Choroid plexus epithelial cell (primary cell): Measurements from ENCODE around the gene RPS6KC1.
A peak's percentile ranks its signal among the peaks of the same experiment; 100 is the strongest.
"Not testable (repeated sequence)": the region's sequence is repeated elsewhere in the genome, so short reads cannot be mapped to it uniquely, and the experiment has no call there.

Source experiments
- DNase-seq: peaks from one replicate; pipeline ENCODE4 v3.0.0-alpha.2; 2010; ENCODE audit warnings: low read depth
- H3K4me3 ChIP-seq: 2 replicates; pipeline ENCODE4 v1.5.1; 2011; ENCODE audit warnings: low read depth, mild to moderate bottlenecking, control low read depth, low read length, moderate library complexity
- TF ChIP-seq, protein P1 (sequence below): conservative IDR thresholded peaks from 2 replicates; pipeline ENCODE4 v1.5.1; 2011; ENCODE audit warnings: low read depth, mild to moderate bottlenecking, control low read depth, inconsistent platforms, low read length, moderate library complexity

The RPS6KC1 gene

GRCh38 chr1:213292614-213293013, 241.6 kb downstream of the RPS6KC1 start:
- TF ChIP-seq, protein P1, sequence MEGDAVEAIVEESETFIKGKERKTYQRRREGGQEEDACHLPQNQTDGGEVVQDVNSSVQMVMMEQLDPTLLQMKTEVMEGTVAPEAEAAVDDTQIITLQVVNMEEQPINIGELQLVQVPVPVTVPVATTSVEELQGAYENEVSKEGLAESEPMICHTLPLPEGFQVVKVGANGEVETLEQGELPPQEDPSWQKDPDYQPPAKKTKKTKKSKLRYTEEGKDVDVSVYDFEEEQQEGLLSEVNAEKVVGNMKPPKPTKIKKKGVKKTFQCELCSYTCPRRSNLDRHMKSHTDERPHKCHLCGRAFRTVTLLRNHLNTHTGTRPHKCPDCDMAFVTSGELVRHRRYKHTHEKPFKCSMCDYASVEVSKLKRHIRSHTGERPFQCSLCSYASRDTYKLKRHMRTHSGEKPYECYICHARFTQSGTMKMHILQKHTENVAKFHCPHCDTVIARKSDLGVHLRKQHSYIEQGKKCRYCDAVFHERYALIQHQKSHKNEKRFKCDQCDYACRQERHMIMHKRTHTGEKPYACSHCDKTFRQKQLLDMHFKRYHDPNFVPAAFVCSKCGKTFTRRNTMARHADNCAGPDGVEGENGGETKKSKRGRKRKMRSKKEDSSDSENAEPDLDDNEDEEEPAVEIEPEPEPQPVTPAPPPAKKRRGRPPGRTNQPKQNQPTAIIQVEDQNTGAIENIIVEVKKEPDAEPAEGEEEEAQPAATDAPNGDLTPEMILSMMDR, result no peak
- H3K4me3 ChIP-seq, result no peak overlapping the region
- no peak for DNase-seq

DNA sequence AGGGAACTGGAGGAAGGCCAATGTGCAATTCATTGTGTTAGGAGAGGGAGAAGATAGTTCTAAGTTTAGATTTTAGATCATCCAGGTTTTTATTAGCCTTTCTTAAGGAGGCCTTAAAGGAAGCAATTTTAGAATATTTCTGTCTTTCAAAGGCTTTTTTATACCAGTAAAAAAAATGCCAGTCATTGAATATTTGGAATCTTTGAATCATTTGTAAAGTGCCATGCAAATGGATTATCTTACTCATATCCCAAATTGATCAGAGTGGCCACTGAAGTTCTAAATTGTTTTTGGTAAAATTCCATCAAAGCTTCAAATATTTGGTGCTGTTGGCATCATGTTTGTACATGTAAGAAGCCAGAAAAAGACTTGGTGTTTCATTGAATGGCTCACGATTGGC, 244.8 kb downstream of the RPS6KC1 start:
- no peak for DNase-seq
- no peak overlapping the region for H3K4me3 ChIP-seq
- TF ChIP-seq, protein P1, result no peak

DNA sequence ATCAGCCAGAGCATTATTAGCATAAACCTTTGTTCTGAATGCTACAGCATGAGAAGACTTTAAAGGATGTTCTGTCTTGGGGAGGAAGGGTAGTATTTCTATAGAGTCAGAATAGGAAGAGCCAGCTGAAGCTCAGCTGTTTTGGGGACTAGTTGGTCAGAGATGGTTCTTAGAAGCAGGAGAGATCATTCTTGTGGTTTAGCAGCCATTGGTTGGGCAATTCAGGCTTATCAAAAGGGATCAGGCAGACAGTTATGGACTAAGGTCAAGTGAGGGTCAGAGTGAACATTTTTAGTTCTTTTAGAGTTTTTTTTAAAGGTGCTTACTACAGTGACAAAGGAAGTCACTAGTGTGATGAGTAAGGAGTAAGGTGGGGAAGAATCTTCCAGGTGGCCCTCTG, 245.5 kb downstream of the RPS6KC1 start:
- peak; percentile 27 for DNase-seq
- TF ChIP-seq, protein P1, result no peak
- no peak overlapping the region for H3K4me3 ChIP-seq

DNA sequence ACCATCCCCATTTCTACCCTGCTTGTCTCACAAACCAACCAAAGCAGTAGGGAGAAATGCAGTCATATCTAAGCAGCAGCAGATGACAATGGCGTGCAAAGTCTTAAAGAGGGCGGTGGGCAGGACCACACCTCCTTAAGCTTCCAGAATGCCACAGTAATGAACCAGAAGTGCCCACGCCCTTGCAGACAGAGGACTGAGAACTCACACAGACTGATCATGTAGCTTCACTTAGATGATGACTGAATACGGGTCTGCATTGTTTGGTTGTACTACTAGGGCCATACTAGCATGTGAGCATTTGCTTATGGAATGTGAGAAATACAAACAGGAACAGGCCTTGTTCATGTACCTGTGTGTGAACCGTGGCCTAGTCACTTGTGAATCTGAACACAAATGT, 246.0 kb downstream of the RPS6KC1 start:
- DNase-seq, result no peak
- H3K4me3 ChIP-seq, result no peak overlapping the region
- TF ChIP-seq, protein P1, result no peak

GRCh38 chr1:213300433-213300832, 249.4 kb downstream of the RPS6KC1 start:
- DNase-seq, result no peak
- no peak overlapping the region for H3K4me3 ChIP-seq
- TF ChIP-seq, protein P1, result no peak

DNA sequence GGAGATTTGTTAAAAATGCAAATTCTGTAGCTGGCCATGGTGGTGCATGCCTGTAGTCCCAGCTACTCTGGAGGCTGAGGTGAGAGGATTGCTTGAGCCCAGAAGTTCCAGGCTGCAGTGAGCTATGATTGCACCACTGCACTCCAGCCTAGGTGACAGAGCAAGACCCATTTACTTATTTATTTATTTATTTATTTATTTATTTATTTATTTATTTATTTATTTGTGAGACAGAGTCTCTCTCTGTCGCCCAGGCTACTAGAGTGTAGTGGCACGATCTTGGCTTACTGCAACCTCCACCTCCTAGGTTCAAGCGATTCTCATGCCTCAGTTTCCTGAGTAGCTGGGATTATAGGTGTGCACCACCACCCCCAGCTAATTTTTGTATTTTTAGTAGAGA, 250.5 kb downstream of the RPS6KC1 start:
- DNase-seq, H3K4me3 ChIP-seq: not testable (repeated sequence)

- TF ChIP-seq, protein P1, result no peak
- no peak overlapping the region for H3K4me3 ChIP-seq
- peak; percentile 43 for DNase-seq
Measured at GRCh38 chr1:213303286-213303685, 252.2 kb downstream of the RPS6KC1 start.

GRCh38 chr1:213315571-213315970, 264.5 kb downstream of the RPS6KC1 start:
- H3K4me3 ChIP-seq, result no peak overlapping the region
- TF ChIP-seq, protein P1, result no peak
- no peak for DNase-seq

DNA sequence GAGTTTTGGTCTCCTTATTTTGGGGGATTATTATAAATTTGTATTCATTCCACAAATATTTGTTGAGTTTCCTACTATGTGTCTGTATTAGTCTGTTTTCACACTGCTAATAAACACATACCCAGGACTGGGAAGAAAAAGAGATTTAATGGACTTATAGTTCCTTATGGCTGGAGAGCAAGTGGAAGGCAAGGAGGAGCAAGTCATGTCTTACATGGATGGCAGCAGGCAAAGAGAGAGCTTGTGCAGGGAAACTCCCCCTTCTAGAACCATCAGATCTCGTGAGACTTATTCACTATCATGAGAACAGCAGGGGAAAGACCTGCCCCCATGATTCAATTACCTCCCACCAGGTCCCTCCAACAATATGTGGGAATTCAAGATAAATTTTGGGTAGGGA, 267.4 kb downstream of the RPS6KC1 start:
- not testable (repeated sequence) for H3K4me3 ChIP-seq, DNase-seq
